Measurements from ENCODE around the gene CLEC2L. TPM values are rescaled to one million over a fixed set of nuclear protein-coding genes. Genes with fewer than 3 reads are reported as not detected.

CLEC2L gene
- total and polyA plus RNA-seq, 2 donors (not counting 1 experiment from before 2014, with no cell fraction given), result not detected

DNA sequence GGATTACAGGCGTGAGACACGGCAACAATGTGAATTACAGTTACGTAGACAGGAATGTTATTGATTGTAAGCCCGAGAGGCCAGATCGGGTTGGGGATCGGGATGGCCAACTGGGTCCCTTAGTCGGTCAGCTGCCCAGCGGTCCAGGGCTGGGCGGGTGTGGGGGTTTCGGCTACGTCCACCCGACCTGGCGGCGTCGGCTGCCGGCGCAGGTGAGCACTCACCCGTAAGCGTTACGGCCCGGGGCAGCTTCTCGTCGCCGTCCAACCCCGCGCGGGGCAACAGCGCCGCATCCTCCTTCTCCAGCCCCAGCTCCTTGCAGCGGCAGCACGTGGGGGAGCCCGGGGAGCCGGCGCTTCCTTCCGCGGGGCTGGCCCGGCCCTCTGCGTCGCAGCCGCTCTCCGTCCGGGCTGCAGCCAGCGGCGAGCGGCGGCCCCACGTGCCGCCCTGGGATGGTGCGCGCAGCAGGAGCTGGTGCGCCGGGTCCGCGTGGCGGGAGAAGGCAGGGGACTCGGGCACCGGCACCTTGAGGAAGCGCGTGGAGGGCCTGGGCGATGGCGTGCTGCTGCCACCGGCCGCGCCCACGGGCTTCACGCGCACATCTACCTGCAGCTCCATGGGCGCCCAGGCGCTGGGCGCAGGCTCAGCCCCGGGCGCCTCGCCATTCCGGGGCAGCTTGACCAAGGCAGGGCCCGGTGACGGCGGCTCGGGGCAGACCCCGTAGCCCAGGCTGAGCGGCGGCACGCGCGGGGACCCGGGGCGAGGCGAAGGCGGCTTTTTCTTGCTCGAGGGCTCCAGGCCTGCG, 40.6 kb upstream of the CLEC2L start:
- Histone ChIP-seq H3K4me1 (ENCODE audit: control insufficient read depth, extremely low read depth, insufficient read depth, low read length) (no peaks in the 10 kb centered on the region), H3K27me3 (ENCODE audit: control insufficient read depth, insufficient read depth, low read length) (peaks cover 29% of the 10 kb centered on the region), H2AFZ (ENCODE audit: low read length) (no peak overlapping the region), H3K27ac (ENCODE audit: insufficient read depth, low read length) (no peak overlapping the region), H3K4me2 (ENCODE audit: extremely low read depth, insufficient read depth, low read length) (no peak overlapping the region), H3K4me3 (replicated peaks in 1 of 4; ENCODE audit: control extremely low read depth in 1 of 4, insufficient read depth in 1 of 4, low read depth in 3 of 4, low read length in 4 of 4) (no peak overlapping the region), H3K79me2 (ENCODE audit: control insufficient read depth, insufficient read depth, low read length) (no peaks in the 10 kb centered on the region), H3K9ac (ENCODE audit: insufficient read depth, low read length) (no peak overlapping the region), H3K36me3 (ENCODE audit: control insufficient read depth, insufficient read depth, low read length) (no peaks in the 10 kb centered on the region), H4K20me1 (ENCODE audit: control insufficient read depth, extremely low read depth, insufficient read depth, low read length) (no peaks in the 10 kb centered on the region), H3K9me3 (ENCODE audit: control insufficient read depth, insufficient read depth, low read depth, low read length) (no peaks in the 10 kb centered on the region)
- TF ChIP-seq, protein P1, sequence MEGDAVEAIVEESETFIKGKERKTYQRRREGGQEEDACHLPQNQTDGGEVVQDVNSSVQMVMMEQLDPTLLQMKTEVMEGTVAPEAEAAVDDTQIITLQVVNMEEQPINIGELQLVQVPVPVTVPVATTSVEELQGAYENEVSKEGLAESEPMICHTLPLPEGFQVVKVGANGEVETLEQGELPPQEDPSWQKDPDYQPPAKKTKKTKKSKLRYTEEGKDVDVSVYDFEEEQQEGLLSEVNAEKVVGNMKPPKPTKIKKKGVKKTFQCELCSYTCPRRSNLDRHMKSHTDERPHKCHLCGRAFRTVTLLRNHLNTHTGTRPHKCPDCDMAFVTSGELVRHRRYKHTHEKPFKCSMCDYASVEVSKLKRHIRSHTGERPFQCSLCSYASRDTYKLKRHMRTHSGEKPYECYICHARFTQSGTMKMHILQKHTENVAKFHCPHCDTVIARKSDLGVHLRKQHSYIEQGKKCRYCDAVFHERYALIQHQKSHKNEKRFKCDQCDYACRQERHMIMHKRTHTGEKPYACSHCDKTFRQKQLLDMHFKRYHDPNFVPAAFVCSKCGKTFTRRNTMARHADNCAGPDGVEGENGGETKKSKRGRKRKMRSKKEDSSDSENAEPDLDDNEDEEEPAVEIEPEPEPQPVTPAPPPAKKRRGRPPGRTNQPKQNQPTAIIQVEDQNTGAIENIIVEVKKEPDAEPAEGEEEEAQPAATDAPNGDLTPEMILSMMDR (conservative IDR thresholded peaks at IDR 0.05 in 1 of 2, IDR thresholded peaks at IDR 0.05 in 1 of 2; ENCODE audit: low read depth in 1 of 2, low read length in 2 of 2), result no peak
- peak; percentile 73 for TF ChIP-seq EZH2 (IDR thresholded peaks at IDR 0.05; ENCODE audit: low read length, missing control alignments)
- peak in 1 of 2 donors; percentile 18 for DNase-seq (ENCODE audit: low read depth in 2 of 2)

DNA sequence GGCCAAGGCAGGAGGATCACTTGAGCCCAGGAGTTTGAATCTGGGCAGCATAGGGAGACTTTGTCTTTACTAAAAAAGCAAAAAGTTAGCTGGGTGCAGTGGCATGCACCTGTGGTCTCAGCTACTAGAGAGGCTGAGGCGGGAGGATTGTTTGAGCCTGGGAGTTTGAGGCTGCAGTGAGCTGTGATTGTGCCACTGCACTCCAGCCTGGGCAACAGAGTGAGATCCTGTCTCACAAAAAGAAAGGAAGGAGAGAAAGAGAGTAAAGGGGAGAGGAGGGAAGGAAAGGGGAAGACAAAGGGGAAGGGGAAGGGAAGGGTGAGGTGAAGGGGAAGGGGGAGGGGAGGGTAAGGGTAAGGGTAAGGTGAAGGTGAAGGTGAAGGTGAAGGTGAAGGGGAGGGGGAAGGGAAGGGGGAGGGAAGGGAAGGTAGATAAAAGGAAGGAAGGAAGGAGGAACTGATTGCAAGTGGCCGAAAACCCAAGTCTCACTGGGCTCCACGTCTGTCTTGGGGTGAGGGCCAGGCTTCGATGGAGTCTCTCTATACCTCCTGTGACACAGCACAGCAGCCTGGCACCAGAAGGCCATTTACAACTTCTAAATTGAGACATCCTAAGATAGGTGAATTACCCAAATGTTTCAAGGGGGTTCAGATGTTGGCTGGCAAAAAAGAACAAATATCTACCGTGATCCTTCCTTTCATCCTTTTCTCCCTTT, 36.0 kb upstream of the CLEC2L start:
- TF ChIP-seq, protein P1 (conservative IDR thresholded peaks at IDR 0.05 in 1 of 2, IDR thresholded peaks at IDR 0.05 in 1 of 2; ENCODE audit: low read depth in 1 of 2, low read length in 2 of 2), result no peak
- no peak for TF ChIP-seq EZH2 (IDR thresholded peaks at IDR 0.05; ENCODE audit: low read length, missing control alignments)
- no peak overlapping the region for H3K9ac ChIP-seq (ENCODE audit: insufficient read depth, low read length)
- peaks cover 17% of the 10 kb centered on the region for H3K27me3 ChIP-seq (ENCODE audit: control insufficient read depth, insufficient read depth, low read length)
- H4K20me1 ChIP-seq (ENCODE audit: control insufficient read depth, extremely low read depth, insufficient read depth, low read length), result no peaks in the 10 kb centered on the region
- no peak overlapping the region for H3K4me2 ChIP-seq (ENCODE audit: extremely low read depth, insufficient read depth, low read length)
- H3K4me3 ChIP-seq (replicated peaks in 1 of 4; ENCODE audit: control extremely low read depth in 1 of 4, insufficient read depth in 1 of 4, low read depth in 3 of 4, low read length in 4 of 4), result no peak overlapping the region
- H3K9me3 ChIP-seq (ENCODE audit: control insufficient read depth, insufficient read depth, low read depth, low read length), result no peaks in the 10 kb centered on the region
- no peak overlapping the region for H2AFZ ChIP-seq (ENCODE audit: low read length)
- no peaks in the 10 kb centered on the region for H3K79me2 ChIP-seq (ENCODE audit: control insufficient read depth, insufficient read depth, low read length)
- H3K4me1 ChIP-seq (ENCODE audit: control insufficient read depth, extremely low read depth, insufficient read depth, low read length), result no peaks in the 10 kb centered on the region
- H3K36me3 ChIP-seq (ENCODE audit: control insufficient read depth, insufficient read depth, low read length), result no peaks in the 10 kb centered on the region
- H3K27ac ChIP-seq (ENCODE audit: insufficient read depth, low read length), result no peak overlapping the region
- DNase-seq (ENCODE audit: low read depth in 2 of 2), result no peak

DNA sequence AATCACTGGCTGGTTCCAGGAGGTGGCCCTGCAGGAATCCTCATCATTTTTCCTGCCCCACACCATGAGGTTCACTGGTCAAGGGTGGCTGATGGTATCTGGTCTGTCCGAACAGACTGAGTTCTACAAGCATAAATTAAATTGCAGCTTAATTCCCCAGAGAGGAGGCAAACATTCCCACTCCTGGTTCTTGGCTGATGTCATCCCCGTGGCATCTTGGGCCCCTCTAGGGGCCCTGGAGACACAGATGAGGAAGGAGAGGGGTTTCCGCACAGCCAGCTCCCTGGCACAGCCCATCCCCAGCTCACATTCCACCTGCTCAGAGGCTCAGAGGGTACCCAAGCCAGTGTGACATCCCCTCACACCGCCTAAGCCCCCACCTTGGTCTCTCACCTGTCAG, 34.7 kb upstream of the CLEC2L start:
- TF ChIP-seq EZH2 (IDR thresholded peaks at IDR 0.05; ENCODE audit: low read length, missing control alignments), result no peak
- TF ChIP-seq, protein P1 (conservative IDR thresholded peaks at IDR 0.05 in 1 of 2, IDR thresholded peaks at IDR 0.05 in 1 of 2; ENCODE audit: low read depth in 1 of 2, low read length in 2 of 2), result no peak
- no peak overlapping the region for H2AFZ ChIP-seq (ENCODE audit: low read length)

More for the DNA sequence above, 34.7 kb upstream of the CLEC2L start:
- H3K4me1 ChIP-seq (ENCODE audit: control insufficient read depth, extremely low read depth, insufficient read depth, low read length), result no peaks in the 10 kb centered on the region
- no peaks in the 10 kb centered on the region for H3K79me2 ChIP-seq (ENCODE audit: control insufficient read depth, insufficient read depth, low read length)
- no peaks in the 10 kb centered on the region for H3K36me3 ChIP-seq (ENCODE audit: control insufficient read depth, insufficient read depth, low read length)
- no peak overlapping the region for H3K27ac ChIP-seq (ENCODE audit: insufficient read depth, low read length)
- no peak overlapping the region for H3K4me3 ChIP-seq (replicated peaks in 1 of 4; ENCODE audit: control extremely low read depth in 1 of 4, insufficient read depth in 1 of 4, low read depth in 3 of 4, low read length in 4 of 4)
- no peaks in the 10 kb centered on the region for H4K20me1 ChIP-seq (ENCODE audit: control insufficient read depth, extremely low read depth, insufficient read depth, low read length)
- no peak overlapping the region for H3K9ac ChIP-seq (ENCODE audit: insufficient read depth, low read length)
- peaks cover 5% of the 10 kb centered on the region for H3K27me3 ChIP-seq (ENCODE audit: control insufficient read depth, insufficient read depth, low read length)
- H3K9me3 ChIP-seq (ENCODE audit: control insufficient read depth, insufficient read depth, low read depth, low read length), result no peaks in the 10 kb centered on the region
- no peak for DNase-seq (ENCODE audit: low read depth in 2 of 2)
- H3K4me2 ChIP-seq (ENCODE audit: extremely low read depth, insufficient read depth, low read length), result no peak overlapping the region
